ENCODE measurements around the gene PHLPP1.

PHLPP1 gene

DNA sequence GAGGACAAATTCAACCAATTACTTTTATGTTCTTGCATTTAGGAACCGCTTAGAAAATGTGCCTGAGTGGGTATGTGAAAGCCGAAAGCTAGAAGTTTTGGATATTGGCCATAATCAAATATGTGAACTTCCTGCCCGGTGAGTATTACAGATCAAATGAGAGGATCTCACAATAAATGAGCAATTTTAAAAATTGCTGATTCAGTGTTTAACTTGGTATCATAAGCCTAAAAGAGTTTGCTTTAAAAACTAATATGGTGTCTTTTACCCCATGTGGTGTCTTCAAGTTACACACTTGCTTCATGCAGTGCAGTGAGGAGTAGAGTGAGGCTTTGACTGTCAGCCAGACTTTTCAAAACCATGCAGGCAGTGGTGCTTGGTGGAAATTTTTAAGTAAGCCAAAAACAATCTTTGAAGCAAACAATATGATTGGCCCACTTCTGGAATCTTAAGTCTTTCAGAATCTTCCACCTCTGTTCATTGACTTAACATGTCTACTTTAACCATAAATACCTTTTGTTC, 199.6 kb downstream of the PHLPP1 start:
- no peak for TF ChIP-seq FOXM1 (IDR thresholded peaks at IDR 0.05; ENCODE audit: borderline replicate concordance, low read depth)
- no peak for TF ChIP-seq ZBTB7A (IDR thresholded peaks at IDR 0.05; ENCODE audit: low read depth)

DNA sequence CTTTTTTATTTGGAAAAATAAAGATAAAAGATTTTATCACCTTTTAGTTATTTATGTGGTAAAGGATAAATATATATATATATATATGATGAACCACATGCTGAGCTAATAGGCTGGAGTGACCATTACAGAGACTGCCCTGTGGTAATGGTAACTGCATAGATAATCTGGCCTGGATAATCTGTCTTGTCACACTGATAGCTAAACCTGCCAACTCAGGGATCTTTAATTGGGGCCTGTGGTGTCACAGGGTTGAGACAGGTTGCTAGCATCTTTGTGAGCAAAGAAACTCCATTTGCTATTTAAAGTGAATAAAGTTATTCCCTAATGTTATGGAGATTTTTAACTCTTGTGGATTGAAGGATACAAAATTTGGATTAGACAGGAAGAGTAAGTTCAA, 203.0 kb downstream of the PHLPP1 start:
- TF ChIP-seq RAD21 (IDR thresholded peaks at IDR 0.05; ENCODE audit: low read depth) (no peak), EGR1 (IDR thresholded peaks at IDR 0.05) (no peak), CEBPB (IDR thresholded peaks at IDR 0.05) (no peak), FOXM1 (IDR thresholded peaks at IDR 0.05; ENCODE audit: borderline replicate concordance, low read depth) (no peak), NFIC (IDR thresholded peaks at IDR 0.05) (no peak), CREB1 (IDR thresholded peaks at IDR 0.05; ENCODE audit: low read depth) (no peak)
- TF ChIP-seq, protein P1, sequence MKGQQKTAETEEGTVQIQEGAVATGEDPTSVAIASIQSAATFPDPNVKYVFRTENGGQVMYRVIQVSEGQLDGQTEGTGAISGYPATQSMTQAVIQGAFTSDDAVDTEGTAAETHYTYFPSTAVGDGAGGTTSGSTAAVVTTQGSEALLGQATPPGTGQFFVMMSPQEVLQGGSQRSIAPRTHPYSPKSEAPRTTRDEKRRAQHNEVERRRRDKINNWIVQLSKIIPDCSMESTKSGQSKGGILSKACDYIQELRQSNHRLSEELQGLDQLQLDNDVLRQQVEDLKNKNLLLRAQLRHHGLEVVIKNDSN (IDR thresholded peaks at IDR 0.05): no peak

DNA sequence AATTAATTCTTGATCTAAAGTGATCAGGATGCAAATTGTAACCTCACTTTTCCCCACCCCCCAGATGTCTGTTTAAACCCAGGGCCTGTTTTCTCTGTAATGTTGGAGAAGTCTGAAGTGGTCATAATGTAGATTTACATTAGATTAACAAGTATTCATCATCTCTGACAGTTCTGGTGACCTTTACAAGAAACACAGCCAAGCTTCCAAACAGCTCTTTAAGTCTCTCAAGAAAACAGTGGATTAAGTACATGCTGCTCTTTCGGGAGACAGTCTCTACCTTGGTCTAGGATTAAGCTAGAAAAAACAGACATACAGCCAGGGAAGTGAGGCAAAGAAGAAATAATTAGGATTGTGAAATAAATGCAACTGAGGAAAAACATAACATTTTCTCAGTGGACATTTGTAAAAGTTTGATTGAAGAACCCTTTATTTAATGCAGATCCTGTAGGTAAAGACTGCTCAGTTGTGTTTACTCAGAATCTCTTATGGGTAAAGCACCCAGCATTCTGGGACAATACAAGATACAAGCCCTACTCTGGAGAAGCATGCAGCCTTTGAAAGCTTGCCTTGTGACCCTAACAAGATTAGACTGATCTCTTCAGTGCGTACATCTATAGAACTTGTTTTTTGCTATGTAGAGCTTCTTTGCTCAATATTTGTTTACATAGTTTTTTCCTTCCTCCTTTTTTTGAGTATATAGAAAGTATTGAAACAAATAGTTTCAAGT, 203.9 kb downstream of the PHLPP1 start:
- TF ChIP-seq EGR1 (IDR thresholded peaks at IDR 0.05): no peak

DNA sequence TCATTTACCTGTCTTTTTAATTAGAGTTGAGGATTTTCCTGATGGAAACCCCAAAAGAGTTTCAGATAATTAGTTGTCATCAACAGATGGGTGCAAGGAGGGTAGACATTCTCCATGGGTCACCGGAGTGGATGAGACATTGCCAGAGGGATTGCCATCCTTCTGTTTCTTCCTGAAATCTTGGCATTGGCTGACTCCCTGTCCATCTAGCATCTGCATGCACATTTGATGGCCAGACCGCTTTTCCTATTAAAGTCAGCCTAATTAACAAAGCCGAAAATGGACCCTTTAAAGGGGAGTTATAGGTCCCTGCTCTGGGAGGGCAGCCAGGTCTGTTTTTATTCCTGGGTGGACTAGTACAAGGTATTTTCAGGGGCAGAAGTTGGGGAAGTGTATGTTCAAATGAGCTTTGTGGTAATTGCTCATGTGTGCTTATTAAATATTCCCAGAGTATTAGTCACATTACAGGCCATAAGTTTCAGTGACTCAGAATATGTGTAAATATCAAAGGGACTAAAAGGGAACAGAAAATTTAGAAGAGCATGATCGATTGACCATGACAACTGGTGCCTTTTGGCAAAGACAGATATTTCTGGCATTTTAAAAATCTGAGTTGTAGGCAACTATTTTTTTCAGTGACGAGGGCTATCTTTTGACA, 209.8 kb downstream of the PHLPP1 start:
- TF ChIP-seq TAF1 (IDR thresholded peaks at IDR 0.05; ENCODE audit: low read depth) (no peak), EGR1 (IDR thresholded peaks at IDR 0.05) (no peak), NFIC (IDR thresholded peaks at IDR 0.05) (no peak), FOXM1 (IDR thresholded peaks at IDR 0.05; ENCODE audit: borderline replicate concordance, low read depth) (no peak), TEAD4 (IDR thresholded peaks at IDR 0.05) (no peak), CEBPB (IDR thresholded peaks at IDR 0.05) (no peak), TCF12 (IDR thresholded peaks at IDR 0.05; ENCODE audit: low read depth) (no peak), ZBTB7A (IDR thresholded peaks at IDR 0.05; ENCODE audit: low read depth) (no peak), EP300 (IDR thresholded peaks at IDR 0.05; ENCODE audit: borderline replicate concordance) (no peak), YY1 (IDR thresholded peaks at IDR 0.05; ENCODE audit: low read depth) (no peak), RAD21 (IDR thresholded peaks at IDR 0.05; ENCODE audit: low read depth) (no peak), CREB1 (IDR thresholded peaks at IDR 0.05; ENCODE audit: low read depth) (no peak)
- TF ChIP-seq, protein P2, sequence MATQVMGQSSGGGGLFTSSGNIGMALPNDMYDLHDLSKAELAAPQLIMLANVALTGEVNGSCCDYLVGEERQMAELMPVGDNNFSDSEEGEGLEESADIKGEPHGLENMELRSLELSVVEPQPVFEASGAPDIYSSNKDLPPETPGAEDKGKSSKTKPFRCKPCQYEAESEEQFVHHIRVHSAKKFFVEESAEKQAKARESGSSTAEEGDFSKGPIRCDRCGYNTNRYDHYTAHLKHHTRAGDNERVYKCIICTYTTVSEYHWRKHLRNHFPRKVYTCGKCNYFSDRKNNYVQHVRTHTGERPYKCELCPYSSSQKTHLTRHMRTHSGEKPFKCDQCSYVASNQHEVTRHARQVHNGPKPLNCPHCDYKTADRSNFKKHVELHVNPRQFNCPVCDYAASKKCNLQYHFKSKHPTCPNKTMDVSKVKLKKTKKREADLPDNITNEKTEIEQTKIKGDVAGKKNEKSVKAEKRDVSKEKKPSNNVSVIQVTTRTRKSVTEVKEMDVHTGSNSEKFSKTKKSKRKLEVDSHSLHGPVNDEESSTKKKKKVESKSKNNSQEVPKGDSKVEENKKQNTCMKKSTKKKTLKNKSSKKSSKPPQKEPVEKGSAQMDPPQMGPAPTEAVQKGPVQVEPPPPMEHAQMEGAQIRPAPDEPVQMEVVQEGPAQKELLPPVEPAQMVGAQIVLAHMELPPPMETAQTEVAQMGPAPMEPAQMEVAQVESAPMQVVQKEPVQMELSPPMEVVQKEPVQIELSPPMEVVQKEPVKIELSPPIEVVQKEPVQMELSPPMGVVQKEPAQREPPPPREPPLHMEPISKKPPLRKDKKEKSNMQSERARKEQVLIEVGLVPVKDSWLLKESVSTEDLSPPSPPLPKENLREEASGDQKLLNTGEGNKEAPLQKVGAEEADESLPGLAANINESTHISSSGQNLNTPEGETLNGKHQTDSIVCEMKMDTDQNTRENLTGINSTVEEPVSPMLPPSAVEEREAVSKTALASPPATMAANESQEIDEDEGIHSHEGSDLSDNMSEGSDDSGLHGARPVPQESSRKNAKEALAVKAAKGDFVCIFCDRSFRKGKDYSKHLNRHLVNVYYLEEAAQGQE (IDR thresholded peaks at IDR 0.05; ENCODE audit: low read depth): no peak
- TF ChIP-seq, protein P1 (IDR thresholded peaks at IDR 0.05): no peak
- TF ChIP-seq, protein P3, sequence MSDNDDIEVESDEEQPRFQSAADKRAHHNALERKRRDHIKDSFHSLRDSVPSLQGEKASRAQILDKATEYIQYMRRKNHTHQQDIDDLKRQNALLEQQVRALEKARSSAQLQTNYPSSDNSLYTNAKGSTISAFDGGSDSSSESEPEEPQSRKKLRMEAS (IDR thresholded peaks at IDR 0.05): no peak

DNA sequence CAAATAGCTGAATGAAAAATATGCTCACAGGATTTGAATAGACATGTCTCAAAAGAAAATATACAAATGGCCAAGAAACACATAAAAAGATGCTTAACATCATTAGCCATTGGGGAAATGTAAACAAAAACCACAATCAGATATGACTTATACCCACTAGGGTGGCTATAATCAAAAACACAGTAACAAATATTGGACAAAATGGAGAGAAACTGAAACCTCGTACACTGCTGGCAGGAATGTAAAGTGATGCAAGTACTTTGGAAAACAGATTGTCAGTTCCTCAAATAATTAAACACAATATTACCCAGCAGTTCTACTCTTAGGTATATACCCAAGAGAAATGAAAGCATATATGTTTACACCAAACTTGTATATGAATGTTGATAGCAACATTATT, 213.0 kb downstream of the PHLPP1 start:
- no peak for TF ChIP-seq YY1 (IDR thresholded peaks at IDR 0.05; ENCODE audit: low read depth)
- TF ChIP-seq, protein P3 (IDR thresholded peaks at IDR 0.05): no peak
- no peak for TF ChIP-seq TEAD4 (IDR thresholded peaks at IDR 0.05)
- no peak for TF ChIP-seq RAD21 (IDR thresholded peaks at IDR 0.05; ENCODE audit: low read depth)
- TF ChIP-seq TAF1 (IDR thresholded peaks at IDR 0.05; ENCODE audit: low read depth): no peak
- no peak for TF ChIP-seq NFIC (IDR thresholded peaks at IDR 0.05)
- TF ChIP-seq EP300 (IDR thresholded peaks at IDR 0.05; ENCODE audit: borderline replicate concordance): no peak
- TF ChIP-seq FOXM1 (IDR thresholded peaks at IDR 0.05; ENCODE audit: borderline replicate concordance, low read depth): no peak
- no peak for TF ChIP-seq CREB1 (IDR thresholded peaks at IDR 0.05; ENCODE audit: low read depth)
- TF ChIP-seq EGR1 (IDR thresholded peaks at IDR 0.05): no peak
- TF ChIP-seq, protein P2 (IDR thresholded peaks at IDR 0.05; ENCODE audit: low read depth): no peak
- no peak for TF ChIP-seq TCF12 (IDR thresholded peaks at IDR 0.05; ENCODE audit: low read depth)
- TF ChIP-seq CEBPB (IDR thresholded peaks at IDR 0.05): no peak
